Neuronal stem cell (in vitro differentiated cells): Measurements from ENCODE around the gene PSAPL1.

Source experiments
- DNase-seq: peaks from one replicate; pipeline ENCODE4 v3.0.0-alpha.2; 2013; ENCODE audit warnings: low spot score
- H2AFZ ChIP-seq: one replicate; pipeline ENCODE4 v1.6.1; 2013; ENCODE audit warnings: mild to moderate bottlenecking, low read length, inconsistent platforms
- H2AK5ac ChIP-seq: 2 replicates; pipeline ENCODE4 v1.6.1; 2013; ENCODE audit warnings: low read depth, mild to moderate bottlenecking, inconsistent platforms, low read length, moderate library complexity, mixed read lengths
- H2BK120ac ChIP-seq: 2 replicates; pipeline ENCODE4 v1.6.1; 2013; ENCODE audit warnings: low read depth, mild to moderate bottlenecking, inconsistent platforms, low read length, moderate library complexity, mixed read lengths
- H2BK12ac ChIP-seq: one replicate; pipeline ENCODE4 v1.6.1; 2013; ENCODE audit warnings: low read length, inconsistent platforms
- H2BK15ac ChIP-seq: 2 replicates; pipeline ENCODE4 v1.6.1; 2013; ENCODE audit warnings: mild to moderate bottlenecking, low read length, inconsistent platforms, mixed read lengths
- H2BK5ac ChIP-seq: one replicate; pipeline ENCODE4 v1.6.1; 2013; ENCODE audit warnings: inconsistent platforms, mild to moderate bottlenecking, low read length, moderate library complexity
- H3K14ac ChIP-seq: one replicate; pipeline ENCODE4 v1.6.1; 2013; ENCODE audit warnings: low read length, inconsistent platforms
- H3K18ac ChIP-seq: 2 replicates; pipeline ENCODE4 v1.6.1; 2013; ENCODE audit warnings: low read length, inconsistent platforms
- H3K23ac ChIP-seq: 2 replicates; pipeline ENCODE4 v1.6.1; 2013; ENCODE audit warnings: low read depth, mild to moderate bottlenecking, mixed read lengths, low read length, inconsistent platforms; ENCODE audit not compliant: poor library complexity
- H3K27ac ChIP-seq: replicated peaks from 3 replicates; pipeline ENCODE4 v1.5.1; 2013; ENCODE audit warnings: low read length, inconsistent platforms
- H3K27me3 ChIP-seq, 3 experiments: 2 replicates each; pipeline ENCODE4 v1.6.1; 2013; ENCODE audit warnings: low read length in 3 of 3, mild to moderate bottlenecking in 2 of 3, inconsistent platforms in 1 of 3, low read depth in 1 of 3, mixed read lengths in 1 of 3, moderate library complexity in 1 of 3; ENCODE audit not compliant: control insufficient read depth in 3 of 3, insufficient read depth in 3 of 3
- H3K36me3 ChIP-seq, 2 donors: replicated peaks in 1 of 2; 2 replicates each; pipeline ENCODE4 v1.6.1; 2013; ENCODE audit warnings: low read length in 2 of 2; ENCODE audit not compliant: control insufficient read depth in 2 of 2, insufficient read depth in 2 of 2
- H3K4ac ChIP-seq: 2 replicates; pipeline ENCODE4 v1.6.1; 2013; ENCODE audit warnings: inconsistent platforms, mild to moderate bottlenecking, low read length, moderate library complexity
- H3K4me1 ChIP-seq, 2 donors: 1 replicate in 1 of 2; 2 replicates in 1 of 2; pipeline ENCODE4 v1.6.1; 2013; ENCODE audit warnings: low read length in 2 of 2, low read depth in 1 of 2; ENCODE audit not compliant: control insufficient read depth in 2 of 2, insufficient read depth in 1 of 2
- H3K4me2 ChIP-seq: one replicate; pipeline ENCODE4 v1.6.1; 2013; ENCODE audit warnings: mild to moderate bottlenecking, low read length, inconsistent platforms; ENCODE audit not compliant: insufficient read depth, poor library complexity, severe bottlenecking
- H3K4me3 ChIP-seq, 2 donors: 2 replicates each; pipeline ENCODE4 v1.5.1; 2013; ENCODE audit warnings: low read length in 2 of 2, mild to moderate bottlenecking in 2 of 2, inconsistent platforms in 1 of 2, moderate library complexity in 1 of 2
- H3K79me1 ChIP-seq: one replicate; pipeline ENCODE4 v1.6.1; 2013; ENCODE audit warnings: low read depth, mild to moderate bottlenecking, inconsistent platforms, low read length, moderate library complexity
- H3K9ac ChIP-seq: one replicate; pipeline ENCODE4 v1.6.1; 2013; ENCODE audit warnings: mild to moderate bottlenecking, low read depth, low read length, inconsistent platforms; ENCODE audit not compliant: poor library complexity
- H3K9me3 ChIP-seq, 2 donors: replicated peaks in 1 of 2; 2 replicates each; pipeline versions ENCODE3 to v1.6.1; 2013; ENCODE audit warnings: low read length in 2 of 2, mild to moderate bottlenecking in 2 of 2, inconsistent platforms in 1 of 2, low read depth in 1 of 2, mixed read lengths in 1 of 2, moderate library complexity in 1 of 2; ENCODE audit not compliant: control insufficient read depth in 2 of 2, insufficient read depth in 1 of 2
- H4K8ac ChIP-seq: one replicate; pipeline ENCODE4 v1.6.1; 2013; ENCODE audit warnings: low read depth, mild to moderate bottlenecking, inconsistent platforms, low read length, moderate library complexity
- H4K91ac ChIP-seq: one replicate; pipeline ENCODE4 v1.6.1; 2013; ENCODE audit warnings: low read length, low read depth, mild to moderate bottlenecking, inconsistent platforms; ENCODE audit not compliant: poor library complexity
- WGBS, 2 donors: extraction: QIAGEN DNeasy Blood & Tissue Kit; methylation state at CpG; one replicate each; pipeline ENCODE4 v1.1.7; 2013; ENCODE audit warnings: missing lambda C conversion rate in 2 of 2, mixed read lengths in 1 of 2; ENCODE audit not compliant: insufficient read length in 2 of 2, insufficient replicate concordance in 1 of 2; ENCODE audit errors: extremely low coverage in 2 of 2; 5-methylcytosine and 5-hydroxymethylcytosine counted together

The PSAPL1 gene

DNA sequence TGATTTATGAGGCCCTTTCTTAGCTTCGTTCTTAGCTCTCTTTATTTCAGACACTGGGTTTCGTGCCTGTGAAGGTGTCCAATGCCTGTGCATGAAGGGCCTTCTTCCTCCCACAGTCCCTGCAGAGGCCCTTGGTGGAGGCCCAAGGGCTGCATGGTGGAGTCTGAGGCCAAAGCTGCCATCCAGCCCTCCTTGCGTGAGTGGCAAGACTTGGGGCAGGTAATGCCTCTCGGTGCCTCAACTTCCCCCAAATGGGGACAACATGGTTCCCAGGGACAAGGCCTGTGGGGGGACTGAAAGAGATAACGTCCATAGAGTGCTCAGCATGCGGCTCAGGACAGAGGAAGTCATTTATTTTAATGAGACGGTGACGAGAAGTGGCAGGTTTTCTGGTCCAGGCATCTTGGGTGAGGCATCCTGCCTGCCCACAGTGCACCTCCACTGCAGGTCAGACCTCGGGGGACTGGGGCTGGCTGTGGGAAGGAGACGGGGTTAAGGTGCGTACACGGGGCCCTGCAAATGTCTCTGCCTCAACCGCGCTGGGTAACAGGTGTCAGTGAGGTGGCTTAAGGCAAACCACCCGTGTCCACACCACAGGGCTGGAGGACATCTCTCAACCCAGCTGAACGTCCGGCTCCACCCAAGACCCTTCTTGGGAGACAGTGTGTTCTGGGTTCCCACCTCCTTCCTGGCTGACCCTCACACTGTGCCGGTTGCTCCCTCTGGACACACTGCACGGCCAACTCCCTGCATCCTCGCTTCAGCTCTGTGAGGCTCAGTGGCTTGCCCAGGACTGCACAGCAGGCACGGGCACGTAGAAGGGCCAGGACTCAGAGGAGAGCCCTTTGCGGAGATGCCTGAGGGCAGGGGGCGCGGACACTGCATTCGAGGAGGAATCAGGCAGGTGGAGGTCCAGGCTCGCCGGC is 50.5 kb downstream of the PSAPL1 start:
- H2BK5ac ChIP-seq, result peak overlapping the region; percentile 29
- H2BK120ac ChIP-seq, result no peak overlapping the region
- WGBS, 2 donors, result no CpG with 5 or more reads among the region's 28 CpGs

GRCh38 chr4:7383266-7383665 is 51.5 kb downstream of the PSAPL1 start:
- no peak for DNase-seq
- Histone ChIP-seq H3K4me1 (peaks cover 0 to 4% of the 10 kb centered on the region in 2 donors), H3K18ac (no peak overlapping the region), H3K9me3 (peaks cover 0 to 2% of the 10 kb centered on the region in 2 donors), H3K27ac (no peak overlapping the region), H3K4me3 (no peak overlapping the region), H4K91ac (no peak overlapping the region), H3K14ac (no peak overlapping the region), H3K9ac (no peak overlapping the region), H3K23ac (no peak overlapping the region), H4K8ac (no peak overlapping the region), H3K27me3 (peaks cover 0 to 9% (median 0%) of the 10 kb centered on the region in 3 experiments), H3K36me3 (no peaks in the 10 kb centered on the region), H3K4ac (no peak overlapping the region), H2BK120ac (no peak overlapping the region), H2AK5ac (no peak overlapping the region), H3K4me2 (no peak overlapping the region), H2BK15ac (no peak overlapping the region), H2BK5ac (no peak overlapping the region), H2AFZ (no peak overlapping the region), H3K79me1 (peaks cover 3% of the 10 kb centered on the region), H2BK12ac (no peak overlapping the region)
- WGBS, 2 donors, result no CpG with 5 or more reads among the region's 8 CpGs

More for the DNA sequence above, 50.5 kb downstream of the PSAPL1 start:
- Histone ChIP-seq H2BK15ac (peak overlapping the region; percentile 19), H4K91ac (no peak overlapping the region), H2BK12ac (peak overlapping the region; percentile 33), H2AK5ac (no peak overlapping the region), H3K79me1 (peaks cover 3% of the 10 kb centered on the region), H3K4ac (no peak overlapping the region), H3K23ac (no peak overlapping the region), H3K27ac (no peak overlapping the region), H2AFZ (no peak overlapping the region), H4K8ac (peak overlapping the region; percentile 57), H3K36me3 (no peaks in the 10 kb centered on the region), H3K4me2 (no peak overlapping the region), H3K4me3 (no peak overlapping the region), H3K27me3 (peaks cover 0 to 4% (median 0%) of the 10 kb centered on the region in 3 experiments), H3K9ac (no peak overlapping the region), H3K18ac (peak overlapping the region; percentile 73), H3K4me1 (peaks cover 0 to 4% of the 10 kb centered on the region in 2 donors), H3K9me3 (peaks cover 0 to 2% of the 10 kb centered on the region in 2 donors), H3K14ac (peak overlapping the region; percentile 98)
- DNase-seq, result no peak

GRCh38 chr4:7382634-7383014 is 52.1 kb downstream of the PSAPL1 start:
- DNase-seq, result no peak
- Histone ChIP-seq H3K27ac (no peak overlapping the region), H3K4me2 (no peak overlapping the region), H3K27me3 (peaks cover 0 to 9% (median 0%) of the 10 kb centered on the region in 3 experiments), H4K91ac (no peak overlapping the region), H3K4me1 (peaks cover 0 to 4% of the 10 kb centered on the region in 2 donors), H3K79me1 (no peaks in the 10 kb centered on the region), H3K4me3 (no peak overlapping the region), H2BK12ac (no peak overlapping the region), H2AK5ac (no peak overlapping the region), H3K4ac (no peak overlapping the region), H3K23ac (no peak overlapping the region), H3K9ac (no peak overlapping the region), H2BK120ac (no peak overlapping the region), H4K8ac (no peak overlapping the region), H3K14ac (no peak overlapping the region), H2BK15ac (no peak overlapping the region), H3K18ac (peak overlapping the region; percentile 27), H3K9me3 (no peaks in the 10 kb centered on the region), H2BK5ac (peak overlapping the region; percentile 1), H2AFZ (no peak overlapping the region), H3K36me3 (no peaks in the 10 kb centered on the region)
- WGBS, 2 donors, result no CpG with 5 or more reads among the region's 8 CpGs

DNA sequence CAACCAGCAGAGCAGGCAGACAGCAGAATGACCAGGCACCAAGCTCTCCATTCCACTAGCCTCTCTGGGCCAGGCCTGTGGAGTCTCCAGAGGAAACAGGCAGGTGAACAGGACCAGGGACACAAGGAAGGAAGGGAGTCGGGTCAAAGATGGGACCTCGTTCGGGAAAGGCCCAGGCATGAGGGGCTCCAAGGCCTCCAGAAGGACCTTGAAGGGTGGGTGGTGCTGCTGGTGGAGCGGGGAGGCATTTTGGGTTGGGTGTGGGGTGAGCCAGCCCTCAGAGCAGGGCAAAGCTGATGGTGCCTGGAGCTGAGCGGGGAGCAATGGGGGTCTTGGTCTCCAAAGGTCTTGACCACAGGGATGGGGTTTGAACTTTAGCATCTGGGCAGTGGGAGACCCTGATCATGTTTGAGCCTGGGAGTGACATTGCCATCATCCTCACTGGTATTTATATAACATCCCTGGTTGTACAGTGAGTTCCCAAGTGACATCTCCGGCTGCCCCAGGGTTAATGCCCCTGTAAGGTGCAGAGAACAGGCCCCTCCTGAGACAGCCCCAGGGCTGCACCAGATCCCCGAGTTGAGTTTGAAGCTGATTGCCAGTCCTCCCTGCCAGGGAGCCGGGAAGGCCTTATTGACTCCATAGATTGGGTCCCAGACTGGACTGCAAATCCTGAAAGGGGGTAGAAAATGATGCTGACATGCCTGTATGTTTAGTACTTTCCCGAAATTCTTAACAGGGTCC is 52.7 kb downstream of the PSAPL1 start:
- H2BK15ac ChIP-seq, result no peak overlapping the region
- no peak overlapping the region for H3K23ac ChIP-seq
- H3K27me3 ChIP-seq, result peaks cover 0 to 9% (median 0%) of the 10 kb centered on the region in 3 experiments
- no peaks in the 10 kb centered on the region for H3K79me1 ChIP-seq
- peak overlapping the region; percentile 1 for H2BK5ac ChIP-seq
- H3K4me2 ChIP-seq, result no peak overlapping the region
- H4K91ac ChIP-seq, result no peak overlapping the region
- H3K18ac ChIP-seq, result peak overlapping the region; percentile 68
- no CpG with 5 or more reads among the region's 9 CpGs for WGBS, 2 donors
- peak overlapping the region in 1 of 2 donors; percentile 6 for H3K4me3 ChIP-seq
- H3K9ac ChIP-seq, result no peak overlapping the region
- no peak overlapping the region for H4K8ac ChIP-seq
- H3K36me3 ChIP-seq, result no peaks in the 10 kb centered on the region
- H2BK12ac ChIP-seq, result no peak overlapping the region
- no peak overlapping the region for H3K4ac ChIP-seq
- H2BK120ac ChIP-seq, result no peak overlapping the region
- H2AFZ ChIP-seq, result no peak overlapping the region
- peak overlapping the region; percentile 27 for H2AK5ac ChIP-seq
- no peak overlapping the region for H3K27ac ChIP-seq
- H3K9me3 ChIP-seq, result no peaks in the 10 kb centered on the region
- DNase-seq, result no peak
- H3K4me1 ChIP-seq, result peaks cover 0 to 4% of the 10 kb centered on the region in 2 donors
- no peak overlapping the region for H3K14ac ChIP-seq
